GM18508 (cell line): ENCODE results near the gene PAQR4.

Experiments
- ATAC-seq: cut with Tn5 transposase; IDR thresholded peaks from one replicate; pipeline ENCODE4 v1.9.1; 2021; ENCODE audit warnings: moderate number of reproducible peaks; ENCODE audit not compliant: insufficient read depth, unreplicated experiment

Gene PAQR4

DNA sequence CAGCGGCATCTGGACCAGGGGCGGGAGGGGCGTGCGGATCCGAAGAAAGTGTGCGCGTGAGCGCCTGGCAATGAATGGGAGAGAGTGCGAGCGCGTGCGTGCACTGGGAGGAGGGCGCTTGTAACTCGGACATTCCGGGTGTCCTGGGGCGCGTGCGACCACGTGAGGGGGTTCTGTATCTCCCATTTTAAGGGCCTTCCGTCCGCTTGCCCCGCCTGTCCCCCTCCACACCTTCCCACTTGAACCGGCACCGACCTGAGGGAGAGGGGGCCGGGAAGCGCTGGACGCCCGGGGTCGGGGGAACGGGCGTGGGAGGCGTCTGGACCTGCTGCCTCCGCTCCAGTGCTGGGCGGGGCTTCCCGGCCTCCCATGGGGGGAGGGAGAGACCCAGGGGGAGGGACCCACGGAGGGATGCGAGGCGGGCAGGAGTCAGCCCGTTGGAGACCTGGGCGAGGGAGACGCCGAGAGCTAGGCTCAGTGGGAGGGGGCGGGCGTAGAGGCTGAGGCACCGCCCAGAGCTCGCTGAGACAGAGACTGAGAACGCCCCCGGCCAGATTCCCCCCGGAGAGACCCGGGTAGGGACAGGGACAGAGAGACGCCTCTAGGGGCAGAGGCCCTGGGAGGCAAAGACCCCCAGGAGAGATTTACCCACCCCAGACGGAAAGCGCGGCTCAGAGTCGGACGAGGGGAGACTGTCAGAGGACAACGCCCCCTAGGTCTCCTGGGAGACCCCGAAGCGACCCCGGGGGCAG lies 5.2 kb upstream of the PAQR4 start, which contains the start of gene KREMEN2:
Gene KREMEN2 (plus strand): TSS at position 553 of the 752 bp plus-strand sequence. CDS start 246 bp downstream, outside the sequence.
- no peak for ATAC-seq

DNA sequence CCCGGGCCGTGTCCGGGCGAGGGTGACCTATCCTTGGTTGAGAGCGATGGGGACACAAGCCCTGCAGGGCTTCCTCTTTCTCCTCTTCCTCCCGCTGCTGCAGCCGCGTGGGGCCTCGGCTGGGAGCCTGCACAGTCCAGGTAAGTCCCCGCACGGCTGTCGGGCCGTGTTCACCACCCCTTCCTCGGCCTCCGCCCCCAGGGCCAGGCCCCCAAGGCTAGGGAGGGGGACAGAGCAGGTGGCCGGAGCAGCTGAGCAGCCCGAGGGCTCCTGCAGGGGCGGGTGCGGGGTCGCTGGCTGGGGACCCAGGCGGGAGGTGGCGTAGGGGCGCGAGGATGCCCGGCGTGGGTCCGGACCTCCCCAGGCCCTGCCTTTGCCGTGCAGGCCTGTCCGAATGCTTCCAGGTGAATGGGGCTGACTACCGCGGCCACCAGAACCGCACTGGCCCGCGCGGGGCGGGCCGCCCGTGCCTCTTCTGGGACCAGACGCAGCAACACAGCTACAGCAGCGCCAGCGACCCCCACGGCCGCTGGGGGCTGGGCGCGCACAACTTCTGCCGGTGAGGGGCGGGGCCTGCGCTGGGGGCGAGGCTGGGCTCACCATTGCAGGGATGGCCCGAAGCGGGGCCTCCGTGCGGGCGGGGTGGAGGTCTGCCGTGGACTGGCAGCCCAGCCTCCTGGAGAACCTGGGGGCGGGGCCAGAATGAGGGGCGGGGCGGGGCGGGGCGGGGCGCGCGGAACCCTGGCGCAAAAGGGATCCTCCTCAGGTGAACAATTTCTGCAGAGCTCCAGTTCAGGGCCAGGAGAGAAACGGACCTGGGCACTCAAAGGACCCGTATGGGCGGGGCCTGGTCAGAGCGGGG lies 4.4 kb upstream of the PAQR4 start:
- no peak for ATAC-seq

DNA sequence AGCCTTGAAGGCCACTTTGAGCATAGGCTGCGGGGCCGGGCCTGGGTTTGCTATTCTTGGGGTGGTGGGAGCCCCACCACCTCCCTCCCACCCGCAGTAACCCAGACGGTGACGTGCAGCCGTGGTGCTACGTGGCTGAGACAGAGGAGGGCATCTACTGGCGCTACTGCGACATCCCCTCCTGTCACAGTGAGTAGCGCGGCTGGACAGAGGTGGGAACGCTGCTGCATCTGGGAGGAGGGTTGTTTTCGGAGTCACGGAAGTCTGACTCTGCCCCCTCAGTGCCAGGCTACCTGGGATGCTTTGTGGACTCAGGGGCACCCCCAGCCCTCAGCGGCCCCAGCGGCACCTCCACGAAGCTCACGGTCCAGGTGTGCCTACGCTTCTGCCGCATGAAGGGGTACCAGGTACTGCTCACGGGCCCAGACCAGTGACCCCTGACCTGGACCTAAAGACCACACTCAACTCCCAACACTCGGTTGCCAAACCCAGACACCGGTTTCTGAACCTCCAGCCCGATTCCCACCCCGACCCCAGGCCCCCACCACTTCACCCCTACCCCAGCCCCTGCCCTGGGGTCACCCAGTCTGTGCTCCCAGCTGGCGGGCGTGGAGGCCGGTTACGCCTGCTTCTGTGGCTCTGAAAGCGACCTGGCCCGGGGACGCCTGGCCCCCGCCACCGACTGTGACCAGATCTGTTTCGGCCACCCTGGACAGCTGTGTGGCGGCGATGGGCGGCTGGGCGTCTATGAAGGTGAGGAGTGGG lies 2.9 kb upstream of the PAQR4 start:
- ATAC-seq = no peak

DNA sequence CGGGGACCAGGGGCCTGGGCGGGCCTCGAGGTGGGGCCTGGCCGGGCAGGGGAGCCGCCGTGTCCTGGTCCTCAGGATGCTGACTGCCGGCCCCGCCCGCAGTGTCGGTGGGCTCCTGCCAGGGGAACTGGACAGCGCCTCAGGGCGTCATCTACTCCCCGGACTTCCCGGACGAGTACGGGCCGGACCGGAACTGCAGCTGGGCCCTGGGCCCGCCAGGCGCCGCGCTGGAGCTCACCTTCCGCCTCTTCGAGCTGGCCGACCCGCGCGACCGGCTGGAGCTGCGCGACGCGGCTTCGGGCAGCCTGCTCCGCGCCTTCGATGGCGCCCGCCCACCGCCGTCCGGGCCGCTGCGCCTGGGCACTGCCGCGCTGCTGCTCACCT lies 2.3 kb upstream of the PAQR4 start:
- ATAC-seq = no peak

DNA sequence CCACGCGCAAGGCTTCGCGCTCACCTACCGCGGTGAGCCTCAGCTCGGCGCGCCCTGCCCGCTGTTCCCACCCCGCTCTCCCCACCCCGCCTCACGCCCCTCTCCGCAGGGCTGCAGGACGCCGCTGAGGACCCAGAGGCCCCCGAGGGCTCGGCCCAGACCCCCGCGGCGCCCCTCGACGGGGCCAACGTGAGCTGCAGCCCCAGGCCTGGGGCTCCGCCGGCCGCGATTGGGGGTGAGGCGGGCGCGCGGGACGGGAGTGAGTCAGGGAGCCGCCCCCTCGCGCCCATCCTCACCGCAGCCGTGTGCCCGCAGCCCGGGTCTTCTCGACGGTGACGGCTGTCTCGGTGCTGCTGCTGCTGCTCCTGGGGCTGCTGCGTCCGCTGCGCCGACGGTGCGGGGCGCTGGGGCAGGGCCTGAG lies 1.9 kb upstream of the PAQR4 start:
- ATAC-seq = no peak

DNA sequence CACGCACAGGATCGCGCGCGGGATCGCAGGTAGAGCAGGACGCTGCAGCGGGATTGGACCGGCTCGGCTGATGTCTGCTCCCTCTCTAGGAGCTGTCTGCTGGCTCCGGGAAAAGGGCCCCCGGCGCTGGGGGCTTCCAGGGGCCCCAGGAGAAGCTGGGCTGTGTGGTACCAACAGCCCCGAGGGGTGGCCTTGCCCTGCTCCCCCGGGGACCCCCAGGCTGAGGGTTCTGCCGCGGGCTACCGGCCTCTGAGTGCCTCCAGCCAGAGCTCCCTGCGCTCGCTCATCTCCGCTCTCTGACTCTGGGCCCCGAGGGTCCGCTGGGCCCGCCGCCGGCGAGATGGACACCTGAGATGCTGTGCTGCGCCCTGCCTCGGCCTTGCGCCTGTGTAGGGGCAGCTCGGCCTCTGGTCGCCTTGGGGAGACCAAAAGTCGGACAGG lies 1.4 kb upstream of the PAQR4 start:
- ATAC-seq = no peak

DNA sequence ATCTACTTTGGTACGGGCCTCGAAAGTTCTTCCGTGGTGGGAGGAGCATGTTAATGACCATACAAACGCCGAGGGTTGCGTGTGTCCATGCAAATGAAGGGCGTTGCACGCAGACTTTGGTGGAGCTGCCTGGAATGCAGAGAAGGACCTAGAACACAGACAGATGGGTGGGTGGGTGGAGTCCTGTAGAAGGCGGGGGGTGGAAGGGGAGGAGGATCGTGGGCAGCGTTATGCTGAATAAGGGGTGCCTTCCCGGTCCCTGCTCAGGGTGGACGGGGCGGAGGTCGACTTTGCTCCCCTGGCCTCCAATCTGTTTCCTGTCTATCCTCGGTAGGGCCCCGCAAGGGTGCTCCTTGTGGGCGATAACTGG lies 795 bp upstream of the PAQR4 start:
- ATAC-seq = no peak

DNA sequence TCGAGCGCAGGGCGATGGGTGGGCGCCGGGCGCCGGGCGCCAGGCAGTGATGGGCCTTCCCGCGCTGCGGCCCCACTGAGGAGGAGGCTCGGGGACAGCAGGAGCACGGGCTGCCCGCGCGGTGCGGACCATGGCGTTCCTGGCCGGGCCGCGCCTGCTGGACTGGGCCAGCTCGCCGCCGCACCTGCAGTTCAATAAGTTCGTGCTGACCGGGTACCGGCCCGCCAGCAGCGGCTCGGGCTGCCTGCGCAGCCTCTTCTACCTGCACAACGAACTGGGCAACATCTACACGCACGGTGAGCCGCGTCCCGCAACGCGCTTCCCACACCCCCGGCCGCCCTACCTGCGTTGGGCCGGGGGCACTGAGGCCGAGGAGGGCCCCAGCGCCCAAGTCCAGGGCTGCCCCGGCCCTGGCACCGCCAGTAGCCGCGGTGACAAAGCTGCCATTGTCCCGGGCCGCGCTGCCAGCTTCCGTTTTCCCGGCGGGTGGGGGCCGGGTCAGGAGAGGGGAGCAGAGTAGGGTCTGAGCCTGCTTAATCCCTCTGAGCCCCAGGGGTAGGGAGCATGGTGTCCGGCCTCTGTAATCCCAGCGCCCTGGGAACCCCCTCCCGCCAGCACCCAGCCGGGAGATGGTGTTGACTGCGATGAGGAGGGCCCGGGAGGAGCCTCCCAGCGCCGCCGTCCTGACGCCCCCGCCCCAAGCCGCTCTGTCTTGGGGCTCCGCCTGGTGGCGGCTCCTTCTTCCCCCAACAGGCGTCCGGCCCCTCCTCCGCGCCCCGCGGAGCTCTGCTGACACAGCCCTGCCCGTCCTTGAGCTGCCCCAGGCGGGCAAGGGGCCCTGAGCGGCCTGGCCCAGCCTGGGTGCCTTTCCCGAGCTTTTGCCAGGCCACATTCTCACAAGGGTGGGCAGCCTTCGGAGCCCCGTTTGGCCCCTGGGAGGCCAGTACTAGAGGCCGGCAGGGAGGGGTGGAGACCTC lies 685 bp downstream of the PAQR4 start:
- no peak for ATAC-seq

DNA sequence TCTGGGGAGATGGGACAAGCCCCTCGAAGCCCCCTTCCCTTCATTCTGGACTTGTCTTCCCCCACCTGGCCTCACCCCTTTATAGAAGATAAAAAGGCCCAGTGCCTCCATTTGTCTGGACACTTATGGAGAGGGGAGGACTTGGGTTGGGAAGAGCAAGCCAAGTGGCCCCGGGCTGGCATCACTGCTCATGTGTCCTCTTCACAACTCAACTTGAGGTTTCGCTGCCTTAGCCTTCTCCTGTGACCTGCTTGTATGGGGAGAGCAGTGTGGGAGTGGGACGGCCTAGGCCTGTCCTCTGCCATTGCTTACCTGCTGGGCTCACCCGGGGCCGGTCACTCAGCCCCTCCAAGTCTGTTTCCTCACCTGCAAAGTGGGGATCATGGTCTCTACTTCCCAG lies 1.4 kb downstream of the PAQR4 start:
- ATAC-seq = no peak

DNA sequence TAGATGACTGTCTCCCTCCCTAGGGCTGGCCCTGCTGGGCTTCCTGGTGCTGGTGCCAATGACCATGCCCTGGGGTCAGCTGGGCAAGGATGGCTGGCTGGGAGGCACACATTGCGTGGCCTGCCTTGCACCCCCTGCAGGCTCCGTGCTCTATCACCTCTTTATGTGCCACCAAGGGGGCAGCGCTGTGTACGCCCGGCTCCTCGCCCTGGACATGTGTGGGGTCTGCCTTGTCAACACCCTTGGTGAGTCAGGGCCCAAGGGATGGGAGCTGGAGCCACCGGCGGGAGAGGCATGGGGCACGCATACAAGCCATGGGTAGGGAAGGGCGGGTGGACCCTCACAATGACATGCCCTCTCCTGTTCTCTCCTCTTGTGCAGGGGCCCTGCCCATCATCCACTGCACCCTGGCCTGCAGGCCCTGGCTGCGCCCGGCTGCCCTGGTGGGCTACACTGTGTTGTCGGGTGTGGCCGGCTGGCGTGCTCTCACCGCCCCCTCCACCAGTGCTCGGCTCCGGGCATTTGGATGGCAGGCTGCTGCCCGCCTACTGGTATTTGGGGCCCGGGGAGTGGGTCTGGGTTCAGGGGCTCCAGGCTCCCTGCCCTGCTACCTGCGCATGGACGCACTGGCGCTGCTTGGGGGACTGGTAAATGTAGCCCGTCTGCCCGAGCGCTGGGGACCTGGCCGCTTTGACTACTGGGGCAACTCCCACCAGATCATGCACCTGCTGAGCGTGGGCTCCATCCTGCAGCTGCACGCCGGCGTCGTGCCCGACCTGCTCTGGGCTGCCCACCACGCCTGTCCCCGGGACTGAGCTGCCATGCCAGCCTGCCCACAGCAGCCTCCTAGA lies 2.2 kb downstream of the PAQR4 start:
- ATAC-seq = no peak

DNA sequence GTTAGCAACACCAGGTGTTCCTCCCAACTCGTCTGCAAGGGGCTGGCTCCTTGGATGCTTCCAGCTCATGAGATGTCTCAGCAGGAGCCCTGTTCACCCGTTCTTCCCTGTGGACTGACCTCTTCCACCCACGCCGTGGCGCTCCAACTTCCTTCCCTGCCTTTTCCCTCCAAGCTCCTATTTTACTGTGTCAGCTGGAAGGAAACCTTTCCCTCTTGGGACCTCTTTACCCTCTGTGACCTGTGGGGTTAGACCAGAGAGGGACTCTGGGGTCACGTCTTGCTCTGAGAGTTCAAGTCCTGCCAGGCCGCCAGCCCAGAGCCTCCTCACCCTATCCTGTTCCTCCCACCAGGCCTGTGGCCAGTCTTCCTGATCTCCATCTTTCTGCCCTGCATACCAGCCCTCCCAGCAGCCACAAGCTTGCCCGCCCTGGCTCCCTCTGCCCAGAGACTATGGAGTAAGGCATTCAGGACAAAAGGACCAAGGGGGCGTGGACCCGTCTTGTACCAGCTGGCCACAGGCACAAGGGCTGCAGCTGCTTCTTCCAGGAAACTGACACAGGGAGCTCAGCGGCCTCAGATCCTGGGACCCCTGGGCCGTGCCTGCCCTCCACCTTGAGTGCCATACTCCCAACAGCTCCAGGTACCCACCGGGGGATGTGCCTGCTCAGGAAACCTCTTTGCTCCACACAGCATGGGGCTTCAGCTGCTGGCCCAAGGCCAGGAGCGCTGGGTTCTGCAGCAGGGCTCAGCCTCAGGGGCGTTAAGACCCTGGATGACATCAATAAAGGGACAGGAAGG lies 3.0 kb downstream of the PAQR4 start:
- no peak for ATAC-seq

DNA sequence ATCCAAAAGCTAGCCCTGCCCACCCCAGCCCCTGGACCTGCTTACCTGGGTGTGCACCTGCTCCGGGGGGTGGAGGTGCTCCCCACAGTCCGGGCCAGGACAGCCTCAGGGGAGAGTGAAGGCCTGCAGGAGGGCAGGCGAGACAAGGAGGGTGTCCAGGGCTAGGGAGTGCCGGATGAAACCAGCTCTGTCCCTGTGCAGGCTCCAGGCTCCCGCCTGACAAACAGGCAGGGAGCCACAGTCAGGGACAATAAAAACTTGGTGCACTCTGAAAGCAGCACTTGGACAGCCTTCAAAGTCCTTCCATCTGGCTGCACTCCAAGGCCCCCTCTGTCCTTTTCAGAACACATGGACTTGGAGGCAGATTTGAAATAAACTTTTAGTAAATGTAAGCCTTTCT lies 3.9 kb downstream of the PAQR4 start:
- no peak for ATAC-seq

DNA sequence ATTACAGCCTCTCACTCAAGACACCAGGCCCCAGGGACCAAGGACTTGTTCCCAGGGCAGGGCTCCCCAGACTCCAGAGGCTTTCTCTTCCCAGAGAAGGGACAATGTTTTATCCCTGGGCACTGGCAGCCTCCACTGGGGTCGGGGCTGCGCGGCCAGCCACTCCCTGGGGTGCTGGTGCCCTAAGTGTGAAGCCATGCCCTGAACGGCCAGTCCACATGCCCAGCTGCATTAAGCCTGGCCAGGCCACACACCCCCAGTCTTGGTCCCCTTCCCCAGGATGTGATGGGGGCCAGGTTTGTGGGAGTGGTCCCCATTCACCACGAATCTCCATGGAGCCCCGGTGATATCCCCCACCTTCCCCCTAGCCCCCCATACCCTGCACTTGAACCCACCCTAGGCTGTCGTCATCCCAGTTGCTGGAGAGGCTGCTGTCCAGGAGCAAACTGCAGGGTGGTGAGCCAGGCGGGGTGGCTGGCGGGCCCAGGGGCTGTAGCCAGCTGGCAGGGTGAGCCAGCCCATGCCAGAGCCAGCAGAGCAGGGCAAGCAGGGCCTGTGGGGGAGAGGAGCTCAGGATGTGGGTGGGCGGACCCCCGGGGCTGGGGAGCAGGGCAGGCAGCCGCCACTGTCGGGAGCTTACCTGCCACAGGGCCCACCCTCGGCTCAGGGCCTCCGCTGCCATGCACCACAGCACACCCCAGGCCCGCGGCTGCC lies 4.6 kb downstream of the PAQR4 start:
- ATAC-seq = no peak

DNA sequence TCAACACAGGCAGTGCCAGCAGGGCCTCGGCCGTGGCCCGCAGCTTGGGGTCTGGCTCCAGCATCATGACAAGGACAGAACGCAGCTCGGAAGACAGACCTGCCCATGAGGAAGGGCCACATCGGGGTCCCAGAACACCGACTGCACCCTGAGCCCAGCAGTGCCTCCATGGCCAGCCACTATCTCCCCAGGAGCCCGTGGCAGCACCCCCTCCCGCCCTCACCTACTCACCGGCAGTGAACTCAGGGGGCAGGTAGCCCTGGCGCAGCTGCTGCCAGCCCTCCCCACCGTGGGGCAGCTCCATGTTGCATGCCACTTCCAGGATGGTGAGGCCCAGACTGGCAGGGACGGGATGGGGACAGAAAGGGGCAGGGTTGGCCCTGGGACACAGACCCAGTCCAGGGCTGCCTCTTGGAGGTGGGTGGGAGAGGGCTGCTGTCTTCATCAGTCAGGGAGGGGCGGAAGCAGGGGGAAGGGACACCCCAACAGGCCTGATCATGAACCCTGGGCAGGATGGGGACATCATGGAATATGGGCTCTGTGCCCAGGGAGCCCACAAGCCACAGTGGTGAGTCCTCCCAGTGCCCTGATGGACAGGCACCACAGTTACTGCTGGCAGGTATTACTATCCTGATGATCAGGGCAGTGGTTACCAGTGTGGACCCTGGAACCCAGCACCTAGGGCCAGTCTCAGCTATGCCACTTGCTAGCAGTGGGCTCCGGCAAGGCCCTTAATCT lies 5.3 kb downstream of the PAQR4 start:
- ATAC-seq = no peak

DNA sequence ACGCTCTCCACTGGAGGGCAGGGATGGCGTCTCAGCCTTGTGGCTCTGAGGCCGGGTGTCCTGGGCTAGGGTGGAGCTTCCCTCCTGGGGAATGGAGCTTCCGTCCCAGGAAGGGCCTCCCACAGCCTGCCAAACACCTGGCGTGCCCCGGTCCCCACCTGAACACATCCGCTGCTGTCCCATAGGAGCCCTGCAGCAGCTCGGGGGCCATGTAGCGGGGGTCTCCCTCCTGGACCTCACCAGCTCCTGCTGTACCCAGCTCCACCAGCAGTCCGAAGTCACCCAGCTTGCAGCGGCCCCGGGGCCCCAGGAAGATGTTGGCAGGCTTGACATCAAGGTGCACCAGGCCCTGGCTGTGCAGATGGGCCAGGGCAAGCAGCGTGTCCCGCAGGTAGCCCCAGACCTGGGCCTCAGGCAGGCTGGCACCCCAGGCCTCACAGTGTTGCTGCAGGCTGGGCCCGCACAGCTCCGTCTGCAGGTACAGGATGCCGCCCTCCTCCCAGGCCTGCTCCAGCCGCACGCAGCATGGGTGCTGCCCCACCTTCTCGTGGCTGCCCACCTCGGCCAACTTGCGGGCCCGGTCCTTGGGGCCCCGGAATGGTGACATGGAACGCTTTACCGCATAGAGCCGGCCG lies 6.1 kb downstream of the PAQR4 start:
- ATAC-seq = no peak

DNA sequence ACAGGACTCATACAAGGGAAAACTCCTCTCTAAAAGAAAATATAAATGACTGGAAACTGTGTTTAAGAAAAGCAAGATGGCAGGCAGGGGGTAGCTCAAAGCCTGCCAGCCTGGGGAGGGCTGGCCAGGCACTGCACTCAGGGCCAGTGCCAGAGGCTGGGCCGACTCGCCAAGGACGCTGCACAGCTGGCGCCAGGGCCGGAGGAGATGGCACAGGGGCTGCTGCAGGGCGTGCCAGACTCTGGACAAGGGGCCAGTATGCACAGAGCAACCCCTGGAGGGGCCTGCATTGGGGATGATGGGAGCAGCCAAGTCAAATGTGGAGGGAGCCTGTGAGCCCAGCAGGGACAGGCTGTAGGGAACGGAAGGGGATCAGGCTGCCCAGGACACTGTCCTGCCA lies 7.1 kb downstream of the PAQR4 start:
- no peak for ATAC-seq
